ENCODE measurements around the gene BMPR1A. TPM values are rescaled to one million over a fixed set of nuclear protein-coding genes. Genes with fewer than 3 reads are reported as not detected.
"Not testable (repeated sequence)": the region's sequence is repeated elsewhere in the genome, so short reads cannot be mapped to it uniquely, and the experiment has no call there.

BMPR1A gene
- total and polyA plus RNA-seq, 4 donors = 3.8 to 66.2 (median 19.7) TPM

DNA sequence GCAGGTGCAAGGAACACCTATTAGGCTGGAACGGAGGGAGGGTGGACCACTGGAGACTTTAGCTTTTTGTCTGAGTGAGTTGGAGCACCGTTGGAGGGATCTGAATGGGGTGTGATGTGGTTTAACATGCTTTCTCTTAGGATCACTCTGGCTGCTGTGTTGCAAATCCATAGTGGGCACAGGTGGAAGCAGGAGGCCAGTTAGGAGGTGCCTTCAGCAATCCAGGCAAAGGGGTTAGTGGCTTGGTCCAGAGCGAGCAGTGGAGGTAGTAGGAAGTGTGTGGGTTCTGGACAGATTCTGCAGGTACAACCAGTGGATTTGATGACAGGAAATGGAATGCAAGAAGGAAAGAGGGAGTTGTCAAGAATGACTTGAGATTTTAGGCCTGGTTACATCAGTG, 106.0 kb downstream of the BMPR1A start:
- ATAC-seq (ENCODE audit: insufficient read depth, low FRiP score) (no peak), DNase-seq (no peak)
- Histone ChIP-seq H3K9me3 (ENCODE audit: control insufficient read depth in 4 of 4, insufficient read depth in 3 of 4, low read length in 3 of 4) (no peaks in the 10 kb centered on the region), H3K36me3 (ENCODE audit: control insufficient read depth in 4 of 4, insufficient read depth in 4 of 4, low read length in 4 of 4) (peaks cover 0 to 2% (median 0%) of the 10 kb centered on the region in 4 donors), H3K4me1 (ENCODE audit: control insufficient read depth in 5 of 5, insufficient read depth in 5 of 5, low read length in 5 of 5) (peaks cover 0 to 5% (median 4%) of the 10 kb centered on the region in 5 donors), H3K27ac (ENCODE audit: low read depth in 1 of 2, low read length in 1 of 2) (peak overlapping the region in 1 of 2 donors; percentile 52), H3K27me3 (ENCODE audit: control insufficient read depth in 3 of 3, insufficient read depth in 3 of 3, low read length in 2 of 3) (no peaks in the 10 kb centered on the region), H3K9ac (ENCODE audit: insufficient read depth in 1 of 2, low read length in 2 of 2) (no peak overlapping the region), H3K4me3 (no peak overlapping the region)
- WGBS, 2 donors = 68 to 76% methylated on average over 3 of the region's 3 CpGs
- TF ChIP-seq, protein P1, sequence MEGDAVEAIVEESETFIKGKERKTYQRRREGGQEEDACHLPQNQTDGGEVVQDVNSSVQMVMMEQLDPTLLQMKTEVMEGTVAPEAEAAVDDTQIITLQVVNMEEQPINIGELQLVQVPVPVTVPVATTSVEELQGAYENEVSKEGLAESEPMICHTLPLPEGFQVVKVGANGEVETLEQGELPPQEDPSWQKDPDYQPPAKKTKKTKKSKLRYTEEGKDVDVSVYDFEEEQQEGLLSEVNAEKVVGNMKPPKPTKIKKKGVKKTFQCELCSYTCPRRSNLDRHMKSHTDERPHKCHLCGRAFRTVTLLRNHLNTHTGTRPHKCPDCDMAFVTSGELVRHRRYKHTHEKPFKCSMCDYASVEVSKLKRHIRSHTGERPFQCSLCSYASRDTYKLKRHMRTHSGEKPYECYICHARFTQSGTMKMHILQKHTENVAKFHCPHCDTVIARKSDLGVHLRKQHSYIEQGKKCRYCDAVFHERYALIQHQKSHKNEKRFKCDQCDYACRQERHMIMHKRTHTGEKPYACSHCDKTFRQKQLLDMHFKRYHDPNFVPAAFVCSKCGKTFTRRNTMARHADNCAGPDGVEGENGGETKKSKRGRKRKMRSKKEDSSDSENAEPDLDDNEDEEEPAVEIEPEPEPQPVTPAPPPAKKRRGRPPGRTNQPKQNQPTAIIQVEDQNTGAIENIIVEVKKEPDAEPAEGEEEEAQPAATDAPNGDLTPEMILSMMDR (IDR thresholded peaks at IDR 0.05; ENCODE audit: control extremely low read depth, extremely low read depth) = no peak

DNA sequence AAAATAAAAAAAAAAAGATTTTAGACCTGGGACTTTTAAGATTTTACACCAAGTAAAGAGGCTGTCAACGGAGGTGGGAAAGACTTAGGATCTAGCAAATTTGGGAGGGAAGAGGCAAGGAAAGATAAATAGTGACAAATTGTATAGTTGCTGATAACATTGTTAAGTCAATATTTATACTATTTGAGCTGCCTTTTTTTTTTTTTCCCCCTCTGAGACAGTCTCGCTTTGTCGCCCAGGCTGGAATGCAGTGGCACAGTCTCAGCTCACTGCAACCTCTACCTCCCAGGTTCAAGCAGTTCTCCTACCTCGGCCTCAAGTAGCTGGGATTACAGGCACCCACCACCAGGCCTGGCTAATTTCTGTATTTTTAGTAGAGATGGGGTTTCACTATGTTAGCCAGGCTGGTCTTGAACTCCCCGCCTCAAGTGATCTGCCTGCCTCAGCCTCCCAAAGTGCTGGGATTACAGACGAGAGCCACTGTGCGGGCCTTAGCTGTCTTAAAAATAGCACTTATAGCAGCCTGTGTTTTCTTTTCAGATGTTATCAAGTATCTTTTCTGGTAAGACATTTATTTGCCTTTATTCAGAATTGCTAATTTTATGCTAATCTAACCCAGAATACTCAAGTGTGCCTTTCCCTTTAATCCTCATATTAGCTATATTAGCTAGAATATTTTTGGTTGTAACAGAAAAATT, 106.5 kb downstream of the BMPR1A start:
- no peaks in the 10 kb centered on the region for H3K27me3 ChIP-seq (ENCODE audit: control insufficient read depth in 3 of 3, insufficient read depth in 3 of 3, low read length in 2 of 3)
- H3K27ac ChIP-seq (ENCODE audit: low read depth in 1 of 2, low read length in 1 of 2) = no peak overlapping the region
- peaks cover 0 to 5% (median 4%) of the 10 kb centered on the region in 5 donors for H3K4me1 ChIP-seq (ENCODE audit: control insufficient read depth in 5 of 5, insufficient read depth in 5 of 5, low read length in 5 of 5)
- WGBS, 2 donors = 74 to 83% methylated on average over 7 of the region's 7 CpGs
- DNase-seq = peak in 2 of 3 donors; percentile 29 to 40
- no peak overlapping the region for H3K9ac ChIP-seq (ENCODE audit: insufficient read depth in 1 of 2, low read length in 2 of 2)
- peaks cover 0 to 2% (median 0%) of the 10 kb centered on the region in 4 donors for H3K36me3 ChIP-seq (ENCODE audit: control insufficient read depth in 4 of 4, insufficient read depth in 4 of 4, low read length in 4 of 4)
- TF ChIP-seq, protein P1 (IDR thresholded peaks at IDR 0.05; ENCODE audit: control extremely low read depth, extremely low read depth) = no peak
- no peaks in the 10 kb centered on the region for H3K9me3 ChIP-seq (ENCODE audit: control insufficient read depth in 4 of 4, insufficient read depth in 3 of 4, low read length in 3 of 4)
- ATAC-seq (ENCODE audit: insufficient read depth, low FRiP score) = no peak
- H3K4me3 ChIP-seq = no peak overlapping the region

DNA sequence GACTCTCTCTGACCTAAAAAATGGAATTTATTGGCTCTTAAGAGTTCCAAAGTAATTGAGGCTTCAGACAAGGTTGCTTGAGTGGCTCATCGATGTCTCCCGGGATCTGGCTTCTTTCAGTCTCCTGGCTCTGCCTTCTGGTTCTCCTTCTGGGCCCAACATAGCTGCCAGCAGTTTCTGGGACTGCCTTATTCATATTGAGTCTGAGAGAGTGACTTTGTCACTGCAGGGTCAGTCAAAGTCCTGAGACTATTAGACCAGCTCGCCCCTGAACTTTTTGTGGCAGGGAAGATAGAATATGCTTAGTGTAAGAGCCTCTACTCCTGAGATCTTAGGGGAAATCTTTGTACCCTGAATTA, 107.0 kb downstream of the BMPR1A start:
- DNase-seq (no peak), ATAC-seq (ENCODE audit: insufficient read depth, low FRiP score) (no peak)
- no peak overlapping the region for H3K27ac ChIP-seq (ENCODE audit: low read depth in 1 of 2, low read length in 1 of 2)
- WGBS, 2 donors = 75 to 91% methylated on average over 3 of the region's 3 CpGs
- peaks cover 0 to 7% (median 5%) of the 10 kb centered on the region in 5 donors for H3K4me1 ChIP-seq (ENCODE audit: control insufficient read depth in 5 of 5, insufficient read depth in 5 of 5, low read length in 5 of 5)
- no peaks in the 10 kb centered on the region for H3K9me3 ChIP-seq (ENCODE audit: control insufficient read depth in 4 of 4, insufficient read depth in 3 of 4, low read length in 3 of 4)
- H3K4me3 ChIP-seq = no peak overlapping the region
- H3K9ac ChIP-seq (ENCODE audit: insufficient read depth in 1 of 2, low read length in 2 of 2) = no peak overlapping the region
- H3K36me3 ChIP-seq (ENCODE audit: control insufficient read depth in 4 of 4, insufficient read depth in 4 of 4, low read length in 4 of 4) = peaks cover 0 to 2% (median 0%) of the 10 kb centered on the region in 4 donors
- no peaks in the 10 kb centered on the region for H3K27me3 ChIP-seq (ENCODE audit: control insufficient read depth in 3 of 3, insufficient read depth in 3 of 3, low read length in 2 of 3)
- TF ChIP-seq, protein P1 (IDR thresholded peaks at IDR 0.05; ENCODE audit: control extremely low read depth, extremely low read depth) = no peak

DNA sequence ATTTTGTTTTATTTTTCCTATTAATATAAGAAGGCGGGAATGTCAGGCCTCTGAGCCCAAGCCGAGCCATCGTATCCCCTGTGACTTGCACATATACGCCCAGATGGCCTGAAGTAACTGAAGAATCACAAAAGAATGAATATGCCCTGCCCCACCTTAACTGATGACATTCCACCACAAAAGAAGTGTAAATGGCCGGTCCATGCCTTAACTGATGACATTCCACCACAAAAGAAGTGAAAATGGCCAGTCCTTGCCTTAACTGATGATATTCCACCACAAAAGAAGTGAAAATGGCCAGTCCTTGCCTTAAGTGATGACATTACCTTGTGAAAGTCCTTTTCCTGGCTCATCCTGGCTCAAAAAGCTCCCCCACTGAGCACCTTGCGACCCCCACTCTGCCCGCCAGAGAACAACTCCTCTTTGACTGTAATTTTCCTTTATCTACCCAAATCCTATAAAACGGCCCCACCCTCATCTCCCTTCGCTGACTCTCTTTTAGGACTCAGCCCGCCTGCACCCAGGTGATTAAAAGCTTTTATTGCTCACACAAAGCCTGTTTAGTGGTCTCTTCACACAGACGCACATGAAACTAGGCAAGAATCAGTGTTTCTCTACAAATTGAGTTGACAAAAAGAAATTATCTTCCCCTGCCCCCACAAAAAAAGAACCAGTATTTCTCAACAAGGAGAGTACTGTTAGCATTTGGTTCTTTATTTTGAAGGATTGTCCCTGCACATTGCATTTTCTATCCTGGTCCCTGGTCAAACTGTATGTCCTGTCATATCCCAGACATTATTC, 108.8 kb downstream of the BMPR1A start:
- 91% methylated on average over 11 of the region's 11 CpGs for WGBS, 2 donors
- not testable (repeated sequence) for H3K9ac ChIP-seq (ENCODE audit: insufficient read depth in 1 of 2, low read length in 2 of 2); H3K27ac ChIP-seq (ENCODE audit: low read depth in 1 of 2, low read length in 1 of 2); H3K9me3 ChIP-seq (ENCODE audit: control insufficient read depth in 4 of 4, insufficient read depth in 3 of 4, low read length in 3 of 4); H3K36me3 ChIP-seq (ENCODE audit: control insufficient read depth in 4 of 4, insufficient read depth in 4 of 4, low read length in 4 of 4); DNase-seq; H3K4me3 ChIP-seq; ATAC-seq (ENCODE audit: insufficient read depth, low FRiP score); H3K27me3 ChIP-seq (ENCODE audit: control insufficient read depth in 3 of 3, insufficient read depth in 3 of 3, low read length in 2 of 3)
- H3K4me1 ChIP-seq (ENCODE audit: control insufficient read depth in 5 of 5, insufficient read depth in 5 of 5, low read length in 5 of 5) = peaks cover 3 to 15% (median 5%) of the 10 kb centered on the region in 5 donors
